Neural progenitor cell (in vitro differentiated cells): Measurements from ENCODE around the gene PCCB. TPM values are rescaled to one million over a fixed set of nuclear protein-coding genes. Genes with fewer than 3 reads are reported as not detected.

Experiments used
- DNase-seq: peaks from one replicate; pipeline ENCODE4 v3.0.0-alpha.2; 2016; ENCODE audit warnings: low spot score
- H2AFZ ChIP-seq: fragments of 200-600 bp; sonication (generic); replicated peaks from 2 replicates; pipeline ENCODE4 v1.6.1; 2016; ENCODE audit warnings: antibody characterized with exemption
- H3F3A ChIP-seq: fragments of 200-600 bp; sonication (generic); 2 replicates; pipeline ENCODE4 v1.6.1; 2016; ENCODE audit warnings: antibody characterized with exemption, low read depth
- H3K27ac ChIP-seq: fragments of 200-600 bp; sonication (generic); 2 replicates; pipeline ENCODE4 v1.5.1; 2016; ENCODE audit warnings: mild to moderate bottlenecking
- H3K27me3 ChIP-seq: fragments of 200-600 bp; sonication (generic); 2 replicates; pipeline ENCODE4 v1.6.1; 2016; ENCODE audit warnings: mild to moderate bottlenecking, moderate library complexity
- H3K36me3 ChIP-seq: fragments of 200-600 bp; sonication (generic); 2 replicates; pipeline ENCODE4 v1.5.1; 2016
- H3K4me1 ChIP-seq: fragments of 200-600 bp; sonication (generic); 2 replicates; pipeline ENCODE4 v1.6.1; 2016; ENCODE audit warnings: mixed run types
- H3K4me2 ChIP-seq: fragments of 200-600 bp; sonication (generic); 2 replicates; pipeline ENCODE4 v1.6.1; 2016
- H3K4me3 ChIP-seq: fragments of 200-600 bp; sonication (generic); 2 replicates; pipeline ENCODE4 v1.5.1; 2016
- H3K79me2 ChIP-seq: fragments of 200-600 bp; sonication (generic); 2 replicates; pipeline ENCODE4 v1.6.1; 2016; ENCODE audit warnings: low read depth
- H3K9ac ChIP-seq: fragments of 200-600 bp; sonication (generic); 2 replicates; pipeline ENCODE4 v1.6.1; 2016
- H3K9me3 ChIP-seq: fragments of 200-600 bp; sonication (generic); 2 replicates; pipeline ENCODE4 v1.5.1; 2016; ENCODE audit warnings: low read depth
- H4K20me1 ChIP-seq: fragments of 200-600 bp; sonication (generic); 2 replicates; pipeline ENCODE4 v1.6.1; 2016; ENCODE audit warnings: low read depth
- H3K27ac Mint-ChIP-seq: 3 replicates; pipeline ENCODE4 v1.8.0; 2021; ENCODE audit warnings: mixed read lengths
- H3K27me3 Mint-ChIP-seq: 2 replicates; pipeline ENCODE4 v1.8.0; 2022; ENCODE audit warnings: low read depth, mild to moderate bottlenecking, inconsistent platforms, moderate library complexity, mixed read lengths; ENCODE audit not compliant: insufficient read depth
- H3K36me3 Mint-ChIP-seq: 3 replicates; pipeline ENCODE4 v1.8.0; 2021; ENCODE audit warnings: mixed read lengths
- H3K4me1 Mint-ChIP-seq: 3 replicates; pipeline ENCODE4 v1.8.0; 2021; ENCODE audit warnings: mixed read lengths
- H3K4me3 Mint-ChIP-seq: 3 replicates; pipeline ENCODE4 v1.8.0; 2021; ENCODE audit warnings: mild to moderate bottlenecking, moderate library complexity, mixed read lengths
- H3K9me3 Mint-ChIP-seq: 3 replicates; pipeline ENCODE4 v1.8.0; 2020; ENCODE audit warnings: mixed read lengths
- CTCF ChIP-seq: fragments of 200-600 bp; sonication (generic); IDR thresholded peaks from 2 replicates; pipeline ENCODE4 v1.5.1; 2017; ENCODE audit warnings: antibody characterized with exemption, mild to moderate bottlenecking
- EZH2 ChIP-seq: fragments of 200-600 bp; sonication (generic); IDR thresholded peaks from 2 replicates; pipeline ENCODE4 v1.6.1; 2017; ENCODE audit warnings: antibody characterized with exemption, mild to moderate bottlenecking, moderate library complexity
- EZH2phosphoT487 ChIP-seq: fragments of 200-600 bp; sonication (generic); IDR thresholded peaks from 2 replicates; pipeline ENCODE4 v1.6.1; 2017; ENCODE audit warnings: antibody characterized with exemption
- total RNA-seq: library from RNA; depleted of rRNA; stranded (reverse); fragments of >200 nt; gene quantifications from 2 replicates; pipeline ENCODE4 v1.2.3, GENCODE V29; 2015; ENCODE audit warnings: low replicate concordance

The PCCB gene
- total RNA-seq, 1 donor from 2014 or later, result 83.4 TPM

GRCh38 chr3:136351351-136351750 is 101.2 kb downstream of the PCCB start:
- Histone ChIP-seq H2AFZ (no peak overlapping the region), H3K79me2 (no peaks in the 10 kb centered on the region), H3K4me1 (peaks cover 4% of the 10 kb centered on the region), H3K27ac (peak overlapping the region; percentile 53), H3K27me3 (no peaks in the 10 kb centered on the region), H3F3A (no peaks in the 10 kb centered on the region), H3K9me3 (no peaks in the 10 kb centered on the region), H3K36me3 (no peaks in the 10 kb centered on the region), H3K4me2 (no peak overlapping the region), H3K4me3 (no peak overlapping the region), H4K20me1 (no peaks in the 10 kb centered on the region), H3K9ac (no peak overlapping the region)
- Mint-ChIP-seq H3K4me3 (no peak overlapping the region), H3K27me3 (no peaks in the 10 kb centered on the region), H3K27ac (no peak overlapping the region), H3K36me3 (peaks cover 12% of the 10 kb centered on the region), H3K4me1 (peaks cover 9% of the 10 kb centered on the region), H3K9me3 (peaks cover 5% of the 10 kb centered on the region)
- TF ChIP-seq EZH2phosphoT487 (no peak), EZH2 (no peak), CTCF (no peak)
- no peak for DNase-seq

GRCh38 chr3:136351905-136352304 is 101.8 kb downstream of the PCCB start:
- no peak overlapping the region for H3K27ac Mint-ChIP-seq

GRCh38 chr3:136353461-136353860 is 103.3 kb downstream of the PCCB start:
- H3K9me3 ChIP-seq, result no peaks in the 10 kb centered on the region
- peaks cover 9% of the 10 kb centered on the region for H3K4me1 Mint-ChIP-seq
- no peaks in the 10 kb centered on the region for H4K20me1 ChIP-seq
- H3K4me3 Mint-ChIP-seq, result no peak overlapping the region
- peaks cover 14% of the 10 kb centered on the region for H3K36me3 Mint-ChIP-seq
- H3K79me2 ChIP-seq, result no peaks in the 10 kb centered on the region
- no peaks in the 10 kb centered on the region for H3K36me3 ChIP-seq
- H3K27ac Mint-ChIP-seq, result no peak overlapping the region
- H3K4me1 ChIP-seq, result peaks cover 4% of the 10 kb centered on the region
- no peaks in the 10 kb centered on the region for H3K27me3 ChIP-seq
- H3F3A ChIP-seq, result no peaks in the 10 kb centered on the region
- TF ChIP-seq CTCF (no peak), EZH2phosphoT487 (no peak), EZH2 (no peak)
- H3K9ac ChIP-seq, result no peak overlapping the region
- no peak overlapping the region for H3K4me3 ChIP-seq
- peaks cover 5% of the 10 kb centered on the region for H3K9me3 Mint-ChIP-seq
- no peaks in the 10 kb centered on the region for H3K27me3 Mint-ChIP-seq
- no peak for DNase-seq
- no peak overlapping the region for H3K4me2 ChIP-seq
- H3K27ac ChIP-seq, result no peak overlapping the region
- no peak overlapping the region for H2AFZ ChIP-seq

More at GRCh38 chr3:136351905-136352304, 101.8 kb downstream of the PCCB start:
- no peaks in the 10 kb centered on the region for H3F3A ChIP-seq
- no peaks in the 10 kb centered on the region for H4K20me1 ChIP-seq
- H3K36me3 Mint-ChIP-seq, result peaks cover 12% of the 10 kb centered on the region
- H3K27ac ChIP-seq, result no peak overlapping the region
- no peaks in the 10 kb centered on the region for H3K36me3 ChIP-seq
- H3K4me3 ChIP-seq, result no peak overlapping the region
- H3K9me3 Mint-ChIP-seq, result peaks cover 5% of the 10 kb centered on the region
- DNase-seq, result peak; percentile 4
- no peaks in the 10 kb centered on the region for H3K27me3 ChIP-seq
- no peaks in the 10 kb centered on the region for H3K27me3 Mint-ChIP-seq
- peaks cover 4% of the 10 kb centered on the region for H3K4me1 ChIP-seq
- no peak overlapping the region for H3K4me2 ChIP-seq
- no peak overlapping the region for H3K9ac ChIP-seq
- peaks cover 9% of the 10 kb centered on the region for H3K4me1 Mint-ChIP-seq
- H2AFZ ChIP-seq, result no peak overlapping the region
- no peaks in the 10 kb centered on the region for H3K79me2 ChIP-seq
- no peak overlapping the region for H3K4me3 Mint-ChIP-seq
- TF ChIP-seq EZH2phosphoT487 (no peak), CTCF (peak; percentile 32)
- H3K9me3 ChIP-seq, result no peaks in the 10 kb centered on the region
